ENCODE results near the gene RPL18.

- TF ChIP-seq CTCF (IDR thresholded peaks at IDR 0.05) (no peak), POLR2A (IDR thresholded peaks at IDR 0.05) (no peak)
Observed at GRCh38 chr19:48568345-48568886, 50.6 kb downstream of the RPL18 start.

Measured in lower leg skin (tissue), 3 donors.